Chondrocyte (in vitro differentiated cells): ENCODE measurements around the gene CXXC1. TPM values are rescaled to one million over a fixed set of nuclear protein-coding genes. Genes with fewer than 3 reads are reported as not detected.

Experiments used
- DNase-seq: peaks from one replicate; pipeline ENCODE4 v3.0.0; 2021; ENCODE audit warnings: mixed read lengths, low spot score
- H3K27ac Mint-ChIP-seq: one replicate; pipeline ENCODE4 v1.8.0; 2021; ENCODE audit warnings: mild to moderate bottlenecking, moderate library complexity, mixed read lengths; ENCODE audit not compliant: unreplicated experiment
- H3K27me3 Mint-ChIP-seq: 2 replicates; pipeline ENCODE4 v1.8.0; 2021; ENCODE audit warnings: low read depth, mixed read lengths
- H3K36me3 Mint-ChIP-seq: 2 replicates; pipeline ENCODE4 v1.8.0; 2021; ENCODE audit warnings: low read depth, mixed read lengths
- H3K4me1 Mint-ChIP-seq: 2 replicates; pipeline ENCODE4 v1.8.0; 2021; ENCODE audit warnings: low read depth, mild to moderate bottlenecking, mixed read lengths
- H3K4me3 Mint-ChIP-seq: one replicate; pipeline ENCODE4 v1.8.0; 2021; ENCODE audit warnings: mild to moderate bottlenecking, moderate library complexity, mixed read lengths; ENCODE audit not compliant: unreplicated experiment
- H3K9me3 Mint-ChIP-seq: 2 replicates; pipeline ENCODE4 v1.8.0; 2021; ENCODE audit warnings: low read depth, mixed read lengths
- CTCF ChIP-seq: fragments of 200-600 bp; sonication (generic); IDR thresholded peaks from 2 replicates; pipeline ENCODE4 v1.5.0; 2021; ENCODE audit warnings: antibody characterized with exemption, mild to moderate bottlenecking, moderate library complexity
- total RNA-seq: library from RNA; stranded (reverse); gene quantifications from 3 replicates; pipeline ENCODE4 v1.2.1, GENCODE V29; 2021

Gene CXXC1
- total RNA-seq, 1 donor from 2014 or later: 47.6 TPM

DNA sequence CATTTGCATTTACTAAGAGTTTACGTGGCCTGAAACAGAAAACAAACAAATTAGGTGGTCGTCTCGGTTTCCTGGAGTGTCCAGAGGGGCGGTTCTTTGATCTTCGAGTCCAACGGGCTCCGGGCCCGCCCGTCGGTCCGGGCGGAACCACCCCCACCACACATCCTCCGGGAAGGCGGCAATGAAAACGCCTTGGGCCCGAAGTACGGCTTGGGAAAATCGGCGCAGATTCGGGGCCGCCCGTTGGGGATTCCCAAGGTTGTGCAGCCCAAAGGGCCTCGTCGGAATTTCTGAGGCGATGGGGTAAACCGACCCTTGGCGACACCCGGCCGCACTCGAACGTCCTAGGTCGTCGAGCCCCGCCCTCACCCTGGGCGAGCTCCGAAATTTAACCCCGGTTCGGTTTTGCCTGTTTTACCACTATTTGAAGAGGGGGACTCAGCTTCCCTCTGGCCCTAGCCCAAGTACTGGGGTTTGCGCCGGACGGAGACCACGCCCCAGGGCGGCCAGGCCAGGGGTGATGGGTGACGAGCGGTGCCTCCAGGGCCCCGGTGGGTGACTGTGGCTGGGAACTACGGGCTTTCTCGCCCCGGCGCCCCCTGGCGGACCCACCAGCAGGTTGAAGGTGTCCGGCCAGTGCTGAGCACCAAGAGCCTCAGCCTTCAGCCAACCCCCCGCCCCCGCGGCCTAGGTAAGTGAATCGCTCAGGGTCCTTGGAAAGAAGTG is 19.3 kb downstream of the CXXC1 start:
- H3K4me3 Mint-ChIP-seq: no peak overlapping the region
- TF ChIP-seq CTCF: peak; percentile 65

DNA sequence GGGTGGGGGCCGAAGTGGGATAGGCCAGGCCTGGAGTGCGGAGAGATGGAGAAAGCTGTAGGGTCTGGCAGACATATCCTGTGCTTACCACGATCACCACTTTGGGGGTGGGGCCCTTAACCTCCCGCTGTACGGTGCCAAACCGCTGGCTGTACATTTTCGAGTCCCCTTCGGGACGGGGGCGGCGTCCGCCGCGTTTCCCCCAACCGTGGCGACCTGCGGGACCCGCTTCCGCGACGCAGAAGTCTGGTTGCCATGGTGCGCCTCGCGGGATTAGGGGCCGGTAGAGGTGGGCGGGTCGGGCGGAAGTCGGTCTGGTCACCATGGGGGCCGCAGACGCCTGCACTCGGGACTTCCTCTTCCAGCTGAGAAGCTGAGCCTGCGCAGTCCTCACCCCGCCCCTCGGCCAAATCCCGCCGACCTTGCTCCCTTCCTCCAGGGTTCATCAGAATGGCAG is 21.2 kb downstream of the CXXC1 start, which contains the start of gene CFAP53:
Gene CFAP53 (minus strand): TSS at position 248 of the 457 bp plus-strand sequence. CDS start 91 bp downstream, at position 157.
- Mint-ChIP-seq H3K9me3 (no peaks in the 10 kb centered on the region), H3K27me3 (peaks cover 7% of the 10 kb centered on the region), H3K36me3 (peaks cover 19% of the 10 kb centered on the region), H3K4me1 (peaks cover 16% of the 10 kb centered on the region), H3K4me3 (peak within 1 kb of the TSS; percentile 85), H3K27ac (peak within 1 kb of the TSS; percentile 59)
- no peak for TF ChIP-seq CTCF
- peak; percentile 98 for DNase-seq

More for the DNA sequence above, 19.3 kb downstream of the CXXC1 start:
- Mint-ChIP-seq H3K27me3 (peaks cover 1% of the 10 kb centered on the region), H3K4me1 (peaks cover 16% of the 10 kb centered on the region), H3K36me3 (peaks cover 32% of the 10 kb centered on the region), H3K27ac (no peak overlapping the region), H3K9me3 (no peaks in the 10 kb centered on the region)
- no peak for DNase-seq

DNA sequence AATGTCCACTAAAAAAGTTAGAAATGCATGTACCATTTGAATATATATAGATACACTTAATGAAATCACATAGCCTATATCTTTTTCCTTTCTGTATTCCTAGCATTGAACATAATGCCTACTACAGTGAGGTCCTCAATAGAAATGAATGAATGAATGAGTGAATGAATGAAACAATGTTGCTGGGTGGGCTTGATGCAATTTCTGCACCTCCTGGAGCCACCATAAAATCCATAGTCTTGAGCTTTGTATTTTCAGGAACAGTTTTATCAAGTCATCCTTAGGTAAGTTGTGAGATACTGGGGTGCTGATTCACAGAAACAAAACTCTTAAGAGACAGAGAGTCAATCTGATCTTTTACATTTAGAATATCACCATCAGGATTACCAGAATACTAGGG is 24.5 kb downstream of the CXXC1 start:
- Mint-ChIP-seq H3K9me3 (peaks cover 11% of the 10 kb centered on the region), H3K27ac (no peak overlapping the region), H3K4me1 (peaks cover 16% of the 10 kb centered on the region), H3K27me3 (peaks cover 12% of the 10 kb centered on the region), H3K4me3 (no peak overlapping the region), H3K36me3 (no peaks in the 10 kb centered on the region)
- no peak for TF ChIP-seq CTCF
- DNase-seq: no peak

GRCh38 chr18:50250935-50251334 is 36.6 kb downstream of the CXXC1 start:
- no peak for DNase-seq
- H3K9me3 Mint-ChIP-seq: no peaks in the 10 kb centered on the region
- no peak for TF ChIP-seq CTCF
- H3K4me3 Mint-ChIP-seq: no peak overlapping the region
- peaks cover 6% of the 10 kb centered on the region for H3K27me3 Mint-ChIP-seq
- no peaks in the 10 kb centered on the region for H3K4me1 Mint-ChIP-seq
- H3K36me3 Mint-ChIP-seq: no peaks in the 10 kb centered on the region
- H3K27ac Mint-ChIP-seq: no peak overlapping the region

DNA sequence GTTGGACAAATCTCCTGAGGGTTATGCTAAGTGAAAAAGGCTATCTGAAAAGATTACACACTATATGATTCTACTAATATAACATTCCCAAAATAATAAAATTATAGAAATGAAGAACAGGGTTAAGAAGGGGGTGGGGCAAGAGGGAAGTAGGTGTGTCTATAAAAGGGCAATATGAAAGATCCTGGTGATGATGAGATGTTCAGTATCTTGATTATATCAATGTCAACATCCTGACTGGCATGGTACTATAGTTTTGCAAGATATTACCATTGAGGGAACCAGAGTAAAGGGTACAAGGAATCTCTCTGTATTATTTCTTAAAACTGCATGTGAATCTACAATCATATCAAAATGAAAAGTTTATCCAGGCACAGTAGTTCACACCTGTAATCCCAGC is 37.9 kb downstream of the CXXC1 start:
- H3K9me3 Mint-ChIP-seq: no peaks in the 10 kb centered on the region
- no peak for DNase-seq
- H3K36me3 Mint-ChIP-seq: no peaks in the 10 kb centered on the region
- H3K27me3 Mint-ChIP-seq: peaks cover 6% of the 10 kb centered on the region
- no peak overlapping the region for H3K27ac Mint-ChIP-seq
- no peak for TF ChIP-seq CTCF
- H3K4me3 Mint-ChIP-seq: no peak overlapping the region
- no peaks in the 10 kb centered on the region for H3K4me1 Mint-ChIP-seq
